Keratinocyte (primary cell): ENCODE data around the gene MED27.

Experiments used
- EZH2 ChIP-seq: IDR thresholded peaks from one replicate; pipeline ENCODE4 v1.6.1; 2012; ENCODE audit warnings: inconsistent platforms, mild to moderate bottlenecking, low read length, moderate library complexity
- TF ChIP-seq, protein P1 (sequence below), 3 experiments: IDR thresholded peaks in 1 of 3; conservative IDR thresholded peaks in 1 of 3; optimal IDR thresholded peaks in 1 of 3; 2 replicates in 2 of 3; 3 replicates in 1 of 3; pipeline versions ENCODE3 to v1.5.1; 2011; ENCODE audit warnings: low read length in 3 of 3, mild to moderate bottlenecking in 3 of 3, moderate library complexity in 2 of 3, control low read depth in 1 of 3, inconsistent platforms in 1 of 3; ENCODE audit not compliant: insufficient read depth in 2 of 3; ENCODE audit errors: extremely low read depth in 1 of 3

- TF ChIP-seq EZH2: no peak
- TF ChIP-seq, protein P1, sequence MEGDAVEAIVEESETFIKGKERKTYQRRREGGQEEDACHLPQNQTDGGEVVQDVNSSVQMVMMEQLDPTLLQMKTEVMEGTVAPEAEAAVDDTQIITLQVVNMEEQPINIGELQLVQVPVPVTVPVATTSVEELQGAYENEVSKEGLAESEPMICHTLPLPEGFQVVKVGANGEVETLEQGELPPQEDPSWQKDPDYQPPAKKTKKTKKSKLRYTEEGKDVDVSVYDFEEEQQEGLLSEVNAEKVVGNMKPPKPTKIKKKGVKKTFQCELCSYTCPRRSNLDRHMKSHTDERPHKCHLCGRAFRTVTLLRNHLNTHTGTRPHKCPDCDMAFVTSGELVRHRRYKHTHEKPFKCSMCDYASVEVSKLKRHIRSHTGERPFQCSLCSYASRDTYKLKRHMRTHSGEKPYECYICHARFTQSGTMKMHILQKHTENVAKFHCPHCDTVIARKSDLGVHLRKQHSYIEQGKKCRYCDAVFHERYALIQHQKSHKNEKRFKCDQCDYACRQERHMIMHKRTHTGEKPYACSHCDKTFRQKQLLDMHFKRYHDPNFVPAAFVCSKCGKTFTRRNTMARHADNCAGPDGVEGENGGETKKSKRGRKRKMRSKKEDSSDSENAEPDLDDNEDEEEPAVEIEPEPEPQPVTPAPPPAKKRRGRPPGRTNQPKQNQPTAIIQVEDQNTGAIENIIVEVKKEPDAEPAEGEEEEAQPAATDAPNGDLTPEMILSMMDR (optimal IDR thresholded peaks at IDR 0.05 in 1 of 3, IDR thresholded peaks at IDR 0.05 in 1 of 3, conservative IDR thresholded peaks at IDR 0.05 in 1 of 3; ENCODE audit: extremely low read depth in 1 of 3, insufficient read depth in 2 of 3, low read length in 3 of 3): no peak
These were observed 65.4 kb downstream of the MED27 start for GRCh38 chr9:132014218-132014805.
